Transverse colon (tissue), 4 donors: ENCODE measurements around the gene PITPNC1.

Source experiments
- CTCF ChIP-seq, 5 experiments: fragments of 200-600 bp in 3 of 5; fragments of 450-650 bp in 2 of 5; sonication (generic) in 3 of 5; IDR thresholded peaks; 1 replicate in 2 of 5; 2 replicates in 3 of 5; pipeline ENCODE4 v1.5.1; 2016 to 2017; ENCODE audit warnings: antibody characterized with exemption in 5 of 5, inconsistent platforms in 3 of 5, mild to moderate bottlenecking in 2 of 5, moderate library complexity in 1 of 5
- POLR2A ChIP-seq: fragments of 450-650 bp; IDR thresholded peaks from one replicate; pipeline ENCODE4 v1.6.1; 2016; ENCODE audit warnings: antibody characterized with exemption, mild to moderate bottlenecking, moderate library complexity
- POLR2AphosphoS5 ChIP-seq, 3 donors: sonication (generic); formaldehyde crosslinking; IDR thresholded peaks; one replicate each; pipeline ENCODE4 v1.6.1; 2016; ENCODE audit warnings: antibody characterized with exemption in 3 of 3

GRCh38 chr17:67707442-67707841 lies 330.4 kb downstream of the PITPNC1 start:
- no peak for TF ChIP-seq CTCF (IDR thresholded peaks at IDR 0.05)
- TF ChIP-seq POLR2AphosphoS5 (IDR thresholded peaks at IDR 0.05): no peak
- no peak for TF ChIP-seq POLR2A
